Liver (tissue), 9 donors: Measurements from ENCODE around the gene P4HA2. TPM values are rescaled to one million over a fixed set of nuclear protein-coding genes. Genes with fewer than 3 reads are reported as not detected.

Experiments used
- DNase-seq: peaks from one replicate; pipeline ENCODE4 v3.0.0-alpha.2; 2017; ENCODE audit warnings: low spot score
- H3K27ac ChIP-seq, 2 donors: one replicate each; pipeline ENCODE4 v1.7.0; 2013; ENCODE audit warnings: inconsistent platforms in 2 of 2, low read length in 2 of 2, control low read depth in 1 of 2, low read depth in 1 of 2, mild to moderate bottlenecking in 1 of 2
- H3K27me3 ChIP-seq, 4 donors: one replicate each; pipeline versions ENCODE4 v1.6.1 to v1.7.0; 2013; ENCODE audit warnings: low read length in 3 of 4, inconsistent platforms in 1 of 4, mild to moderate bottlenecking in 1 of 4, moderate library complexity in 1 of 4; ENCODE audit not compliant: control insufficient read depth in 4 of 4, insufficient read depth in 4 of 4
- H3K36me3 ChIP-seq, 4 donors: one replicate each; pipeline versions ENCODE4 v1.6.1 to v1.7.0; 2013; ENCODE audit warnings: low read length in 3 of 4, mild to moderate bottlenecking in 3 of 4, low read depth in 1 of 4, moderate library complexity in 1 of 4; ENCODE audit not compliant: control insufficient read depth in 4 of 4, insufficient read depth in 3 of 4
- H3K4me1 ChIP-seq, 4 donors: one replicate each; pipeline versions ENCODE4 v1.6.1 to v1.7.0; 2013; ENCODE audit warnings: low read length in 3 of 4, mild to moderate bottlenecking in 3 of 4, moderate library complexity in 1 of 4; ENCODE audit not compliant: control insufficient read depth in 4 of 4, insufficient read depth in 4 of 4
- H3K4me3 ChIP-seq, 3 donors: one replicate each; pipeline versions ENCODE4 v1.6.1 to v1.7.0; 2013; ENCODE audit warnings: low read length in 3 of 3, control low read depth in 1 of 3, low read depth in 1 of 3, mild to moderate bottlenecking in 1 of 3
- H3K9ac ChIP-seq, 2 donors: one replicate each; pipeline ENCODE4 v1.7.0; 2013; ENCODE audit warnings: low read length in 2 of 2, mild to moderate bottlenecking in 2 of 2, moderate library complexity in 2 of 2, control low read depth in 1 of 2, low read depth in 1 of 2
- H3K9me3 ChIP-seq, 4 donors: one replicate each; pipeline versions ENCODE4 v1.6.1 to v1.7.0; 2013; ENCODE audit warnings: low read length in 3 of 4; ENCODE audit not compliant: control insufficient read depth in 4 of 4
- ATF3 ChIP-seq: IDR thresholded peaks from 2 replicates; pipeline ENCODE4 v1.6.1; 2016; ENCODE audit warnings: antibody characterized with exemption
- EGR1 ChIP-seq, 2 donors: IDR thresholded peaks; 2 replicates each; pipeline ENCODE4 v1.6.1; 2016 to 2018; ENCODE audit warnings: antibody characterized with exemption in 2 of 2, low read depth in 2 of 2
- FOXA1 ChIP-seq: IDR thresholded peaks from 2 replicates; pipeline ENCODE4 v1.6.1; 2016; ENCODE audit warnings: antibody characterized with exemption
- FOXA2 ChIP-seq: IDR thresholded peaks from 2 replicates; pipeline ENCODE4 v1.6.1; 2016; ENCODE audit warnings: antibody characterized with exemption
- HNF4A ChIP-seq, 2 donors: conservative IDR thresholded peaks; 2 replicates each; pipeline ENCODE4 v1.6.1; 2016; ENCODE audit warnings: antibody characterized with exemption in 2 of 2, mild to moderate bottlenecking in 2 of 2
- HNF4G ChIP-seq: IDR thresholded peaks from 2 replicates; pipeline ENCODE4 v1.6.1; 2016; ENCODE audit warnings: antibody characterized with exemption
- JUND ChIP-seq, 2 donors: IDR thresholded peaks; 2 replicates each; pipeline ENCODE4 v1.6.1; 2016; ENCODE audit warnings: antibody characterized with exemption in 2 of 2
- MAX ChIP-seq: IDR thresholded peaks from 2 replicates; pipeline ENCODE4 v1.6.1; 2016; ENCODE audit warnings: antibody characterized with exemption
- NR2F2 ChIP-seq: IDR thresholded peaks from 2 replicates; pipeline ENCODE4 v1.6.1; 2016; ENCODE audit warnings: antibody characterized with exemption
- RAD21 ChIP-seq, 2 donors: IDR thresholded peaks; 2 replicates each; pipeline ENCODE4 v1.6.1; 2016; ENCODE audit warnings: antibody characterized with exemption in 2 of 2, mild to moderate bottlenecking in 2 of 2
- REST ChIP-seq: IDR thresholded peaks from 2 replicates; pipeline ENCODE4 v1.6.1; 2016; ENCODE audit warnings: antibody characterized with exemption, mild to moderate bottlenecking
- RXRA ChIP-seq, 2 donors: IDR thresholded peaks; 2 replicates each; pipeline ENCODE4 v1.6.1; 2017 to 2018; ENCODE audit warnings: antibody characterized with exemption in 2 of 2, mild to moderate bottlenecking in 1 of 2
- SP1 ChIP-seq: IDR thresholded peaks from 2 replicates; pipeline ENCODE4 v1.6.1; 2018; ENCODE audit warnings: antibody characterized with exemption, mild to moderate bottlenecking
- TAF1 ChIP-seq: conservative IDR thresholded peaks from 2 replicates; pipeline ENCODE4 v1.6.1; 2016; ENCODE audit warnings: antibody characterized with exemption, mild to moderate bottlenecking
- YY1 ChIP-seq: IDR thresholded peaks from 2 replicates; pipeline ENCODE4 v1.6.1; 2016; ENCODE audit warnings: antibody characterized with exemption, mild to moderate bottlenecking
- WGBS: extraction: QIAGEN DNeasy Blood & Tissue Kit; methylation state at CpG from one replicate; pipeline ENCODE4 v1.1.7; 2013; 5-methylcytosine and 5-hydroxymethylcytosine counted together
- polyA plus RNA-seq, 2 donors: library from polyadenylated mRNA; stranded (reverse) in 1 of 2; unstranded in 1 of 2; fragments of 200-250 nt in 1 of 2; fragments of >200 nt in 1 of 2; fragmentation: Nextera tagmentation in 1 of 2; extraction: Ambion mirVana in 1 of 2; gene quantifications; one replicate each; pipeline versions ENCODE4 v1.2.1 to v1.2.3, GENCODE V29; 2013 to 2015
- total RNA-seq, 2 donors: library from RNA; depleted of rRNA; stranded (reverse); fragments of >200 nt; gene quantifications; one replicate each; pipeline ENCODE4 v1.2.3, GENCODE V29; 2014
- TF ChIP-seq, protein P1 (sequence below): IDR thresholded peaks from 2 replicates; pipeline ENCODE4 v1.6.1; 2016; ENCODE audit warnings: antibody characterized with exemption
- TF ChIP-seq, protein P2 (sequence below): fragments of 150-350 bp; IDR thresholded peaks from 2 replicates; pipeline ENCODE4 v1.5.1; 2017; ENCODE audit warnings: improper control_type of control experiment, low read depth, low read length; ENCODE audit not compliant: missing input control
- donor health status: healthy.
- donor health status: healthy.
- donor health status: healthy.
- donor health status: healthy.
- donor health status: healthy.

P4HA2 gene
- total and polyA plus RNA-seq, 4 donors = 4.6 to 7.9 (median 6.1) TPM

GRCh38 chr5:132203916-132204315 is 23.7 kb downstream of the P4HA2 start:
- DNase-seq = no peak
- Histone ChIP-seq H3K4me3 (no peak overlapping the region), H3K27me3 (no peaks in the 10 kb centered on the region), H3K4me1 (peaks cover 0 to 2% (median 0%) of the 10 kb centered on the region in 4 donors), H3K27ac (no peak overlapping the region), H3K36me3 (peaks cover 0 to 2% (median 0%) of the 10 kb centered on the region in 4 donors), H3K9ac (no peak overlapping the region), H3K9me3 (no peaks in the 10 kb centered on the region)
- TF ChIP-seq FOXA1 (no peak), MAX (no peak), TAF1 (no peak), ATF3 (no peak), SP1 (no peak), RXRA (IDR thresholded peaks at IDR 0.05) (no peak)
- TF ChIP-seq, protein P1, sequence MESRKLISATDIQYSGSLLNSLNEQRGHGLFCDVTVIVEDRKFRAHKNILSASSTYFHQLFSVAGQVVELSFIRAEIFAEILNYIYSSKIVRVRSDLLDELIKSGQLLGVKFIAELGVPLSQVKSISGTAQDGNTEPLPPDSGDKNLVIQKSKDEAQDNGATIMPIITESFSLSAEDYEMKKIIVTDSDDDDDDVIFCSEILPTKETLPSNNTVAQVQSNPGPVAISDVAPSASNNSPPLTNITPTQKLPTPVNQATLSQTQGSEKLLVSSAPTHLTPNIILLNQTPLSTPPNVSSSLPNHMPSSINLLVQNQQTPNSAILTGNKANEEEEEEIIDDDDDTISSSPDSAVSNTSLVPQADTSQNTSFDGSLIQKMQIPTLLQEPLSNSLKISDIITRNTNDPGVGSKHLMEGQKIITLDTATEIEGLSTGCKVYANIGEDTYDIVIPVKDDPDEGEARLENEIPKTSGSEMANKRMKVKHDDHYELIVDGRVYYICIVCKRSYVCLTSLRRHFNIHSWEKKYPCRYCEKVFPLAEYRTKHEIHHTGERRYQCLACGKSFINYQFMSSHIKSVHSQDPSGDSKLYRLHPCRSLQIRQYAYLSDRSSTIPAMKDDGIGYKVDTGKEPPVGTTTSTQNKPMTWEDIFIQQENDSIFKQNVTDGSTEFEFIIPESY = no peak
- TF ChIP-seq, protein P2, sequence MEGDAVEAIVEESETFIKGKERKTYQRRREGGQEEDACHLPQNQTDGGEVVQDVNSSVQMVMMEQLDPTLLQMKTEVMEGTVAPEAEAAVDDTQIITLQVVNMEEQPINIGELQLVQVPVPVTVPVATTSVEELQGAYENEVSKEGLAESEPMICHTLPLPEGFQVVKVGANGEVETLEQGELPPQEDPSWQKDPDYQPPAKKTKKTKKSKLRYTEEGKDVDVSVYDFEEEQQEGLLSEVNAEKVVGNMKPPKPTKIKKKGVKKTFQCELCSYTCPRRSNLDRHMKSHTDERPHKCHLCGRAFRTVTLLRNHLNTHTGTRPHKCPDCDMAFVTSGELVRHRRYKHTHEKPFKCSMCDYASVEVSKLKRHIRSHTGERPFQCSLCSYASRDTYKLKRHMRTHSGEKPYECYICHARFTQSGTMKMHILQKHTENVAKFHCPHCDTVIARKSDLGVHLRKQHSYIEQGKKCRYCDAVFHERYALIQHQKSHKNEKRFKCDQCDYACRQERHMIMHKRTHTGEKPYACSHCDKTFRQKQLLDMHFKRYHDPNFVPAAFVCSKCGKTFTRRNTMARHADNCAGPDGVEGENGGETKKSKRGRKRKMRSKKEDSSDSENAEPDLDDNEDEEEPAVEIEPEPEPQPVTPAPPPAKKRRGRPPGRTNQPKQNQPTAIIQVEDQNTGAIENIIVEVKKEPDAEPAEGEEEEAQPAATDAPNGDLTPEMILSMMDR = no peak
- 97% methylated on average over 6 of the region's 6 CpGs for WGBS

GRCh38 chr5:132203464-132203818 is 24.2 kb downstream of the P4HA2 start:
- no peaks in the 10 kb centered on the region for H3K27me3 ChIP-seq
- no peak overlapping the region for H3K4me3 ChIP-seq
- H3K9ac ChIP-seq = no peak overlapping the region
- H3K9me3 ChIP-seq = no peaks in the 10 kb centered on the region
- H3K27ac ChIP-seq = no peak overlapping the region
- no peak for TF ChIP-seq YY1
- TF ChIP-seq EGR1 (IDR thresholded peaks at IDR 0.05; ENCODE audit: low read depth in 2 of 2) = no peak
- TF ChIP-seq ATF3 = no peak
- no peak for TF ChIP-seq HNF4A (conservative IDR thresholded peaks at IDR 0.05)
- no peak for TF ChIP-seq JUND (IDR thresholded peaks at IDR 0.05)
- TF ChIP-seq FOXA1 = no peak
- TF ChIP-seq TAF1 = no peak
- TF ChIP-seq SP1 = no peak
- no peak for TF ChIP-seq NR2F2
- TF ChIP-seq MAX = no peak
- no peak for TF ChIP-seq FOXA2
- no peak for TF ChIP-seq RAD21 (IDR thresholded peaks at IDR 0.05)
- TF ChIP-seq, protein P2 = no peak
- no peak for TF ChIP-seq HNF4G
- no peak for TF ChIP-seq REST
- TF ChIP-seq, protein P1 = no peak
- TF ChIP-seq RXRA (IDR thresholded peaks at IDR 0.05) = no peak
- no peak for DNase-seq
- peaks cover 0 to 2% (median 0%) of the 10 kb centered on the region in 4 donors for H3K36me3 ChIP-seq
- 95% methylated on average over 4 of the region's 4 CpGs for WGBS
- H3K4me1 ChIP-seq = peaks cover 0 to 2% (median 0%) of the 10 kb centered on the region in 4 donors
